ENCODE data around the gene IGFBPL1.
"Not testable (repeated sequence)": the region's sequence is repeated elsewhere in the genome, so short reads cannot be mapped to it uniquely, and the experiment has no call there.

Gene IGFBPL1

GRCh38 chr9:38405785-38406184, 18.5 kb downstream of the IGFBPL1 start:
- Mint-ChIP-seq H3K27ac (ENCODE audit: low read depth) (no peak overlapping the region), H3K4me1 (no peaks in the 10 kb centered on the region), H3K36me3 (ENCODE audit: insufficient read depth) (no peaks in the 10 kb centered on the region), H3K4me3 (no peak overlapping the region), H3K27me3 (peaks cover 45% of the 10 kb centered on the region), H3K9me3 (no peaks in the 10 kb centered on the region)
- no peak for ATAC-seq (replicated peaks; ENCODE audit: extremely low read depth, poor library complexity, severe bottlenecking)
- no peak for DNase-seq (ENCODE audit: low spot score in 2 of 2)

- Mint-ChIP-seq H3K9me3 (no peaks in the 10 kb centered on the region), H3K27me3 (peaks cover 45% of the 10 kb centered on the region), H3K4me3 (no peak overlapping the region), H3K4me1 (no peaks in the 10 kb centered on the region), H3K27ac (ENCODE audit: low read depth) (no peak overlapping the region), H3K36me3 (ENCODE audit: insufficient read depth) (no peaks in the 10 kb centered on the region)
- ATAC-seq (replicated peaks; ENCODE audit: extremely low read depth, poor library complexity, severe bottlenecking) (no peak), DNase-seq (ENCODE audit: low spot score in 2 of 2) (no peak)
These were observed 19.9 kb downstream of the IGFBPL1 start for GRCh38 chr9:38404314-38404713.

DNA sequence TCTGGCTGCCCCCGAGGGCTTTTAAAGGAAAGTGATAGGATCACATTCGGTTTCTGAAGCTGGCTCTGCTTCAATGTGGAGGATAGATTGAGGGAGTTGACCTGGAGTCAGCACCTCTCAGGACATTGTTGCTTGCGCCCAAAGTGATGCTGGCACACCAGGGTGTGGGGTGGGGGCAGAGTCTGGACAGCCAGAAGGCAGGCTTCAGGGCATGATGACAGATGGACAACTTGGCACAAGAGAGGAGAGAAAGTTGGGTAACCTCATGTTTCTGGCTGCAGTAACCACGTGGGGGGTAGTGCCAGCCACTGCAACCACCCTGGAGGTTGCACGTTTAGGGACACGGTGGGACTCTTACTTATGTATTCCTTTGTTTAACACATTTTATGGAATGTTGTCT, 22.3 kb downstream of the IGFBPL1 start:
- Mint-ChIP-seq H3K27ac (ENCODE audit: low read depth) (no peak overlapping the region), H3K4me3 (no peak overlapping the region), H3K9me3 (no peaks in the 10 kb centered on the region), H3K27me3 (peaks cover 45% of the 10 kb centered on the region), H3K36me3 (ENCODE audit: insufficient read depth) (peaks cover 3% of the 10 kb centered on the region), H3K4me1 (no peaks in the 10 kb centered on the region)
- ATAC-seq (replicated peaks; ENCODE audit: extremely low read depth, poor library complexity, severe bottlenecking), result no peak
- no peak for DNase-seq (ENCODE audit: low spot score in 2 of 2)

GRCh38 chr9:38399191-38399590, 25.1 kb downstream of the IGFBPL1 start:
- H3K36me3 Mint-ChIP-seq (ENCODE audit: insufficient read depth); H3K4me1 Mint-ChIP-seq; H3K4me3 Mint-ChIP-seq; H3K27ac Mint-ChIP-seq (ENCODE audit: low read depth); ATAC-seq (replicated peaks; ENCODE audit: extremely low read depth, poor library complexity, severe bottlenecking); DNase-seq (ENCODE audit: low spot score in 2 of 2); H3K9me3 Mint-ChIP-seq: not testable (repeated sequence)
- peaks cover 21% of the 10 kb centered on the region for H3K27me3 Mint-ChIP-seq

- no peak for DNase-seq (ENCODE audit: low spot score in 2 of 2)
- peaks cover 13% of the 10 kb centered on the region for H3K36me3 Mint-ChIP-seq (ENCODE audit: insufficient read depth)
- H3K27ac Mint-ChIP-seq (ENCODE audit: low read depth), result peak overlapping the region; percentile 51
- peaks cover 20% of the 10 kb centered on the region for H3K4me1 Mint-ChIP-seq
- H3K9me3 Mint-ChIP-seq, result no peaks in the 10 kb centered on the region
- no peak overlapping the region for H3K4me3 Mint-ChIP-seq
- no peaks in the 10 kb centered on the region for H3K27me3 Mint-ChIP-seq
- no peak for ATAC-seq (replicated peaks; ENCODE audit: extremely low read depth, poor library complexity, severe bottlenecking)
These were observed 27.9 kb downstream of the IGFBPL1 start for GRCh38 chr9:38396371-38396671.

DNA sequence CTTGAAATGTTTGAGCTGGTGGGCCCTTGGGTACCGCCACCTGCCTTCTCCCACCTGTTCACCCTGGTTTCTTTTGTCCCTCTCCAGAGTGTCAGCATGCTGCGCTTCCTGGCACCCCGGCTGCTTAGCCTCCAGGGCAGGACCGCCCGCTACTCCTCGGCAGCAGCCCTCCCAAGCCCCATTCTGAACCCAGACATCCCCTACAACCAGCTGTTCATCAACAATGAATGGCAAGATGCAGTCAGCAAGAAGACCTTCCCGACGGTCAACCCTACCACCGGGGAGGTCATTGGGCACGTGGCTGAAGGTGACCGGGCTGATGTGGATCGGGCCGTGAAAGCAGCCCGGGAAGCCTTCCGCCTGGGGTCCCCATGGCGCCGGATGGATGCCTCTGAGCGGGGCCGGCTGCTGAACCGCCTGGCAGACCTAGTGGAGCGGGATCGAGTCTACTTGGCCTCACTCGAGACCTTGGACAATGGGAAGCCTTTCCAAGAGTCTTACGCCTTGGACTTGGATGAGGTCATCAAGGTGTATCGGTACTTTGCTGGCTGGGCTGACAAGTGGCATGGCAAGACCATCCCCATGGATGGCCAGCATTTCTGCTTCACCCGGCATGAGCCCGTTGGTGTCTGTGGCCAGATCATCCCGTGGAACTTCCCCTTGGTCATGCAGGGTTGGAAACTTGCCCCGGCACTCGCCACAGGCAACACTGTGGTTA, 28.4 kb downstream of the IGFBPL1 start:
- DNase-seq (ENCODE audit: low spot score in 2 of 2) (no peak), ATAC-seq (replicated peaks; ENCODE audit: extremely low read depth, poor library complexity, severe bottlenecking) (no peak)
- Mint-ChIP-seq H3K27me3 (no peaks in the 10 kb centered on the region), H3K36me3 (ENCODE audit: insufficient read depth) (peaks cover 13% of the 10 kb centered on the region), H3K9me3 (no peaks in the 10 kb centered on the region), H3K4me1 (peaks cover 20% of the 10 kb centered on the region), H3K4me3 (no peak overlapping the region), H3K27ac (ENCODE audit: low read depth) (no peak overlapping the region)

DNA sequence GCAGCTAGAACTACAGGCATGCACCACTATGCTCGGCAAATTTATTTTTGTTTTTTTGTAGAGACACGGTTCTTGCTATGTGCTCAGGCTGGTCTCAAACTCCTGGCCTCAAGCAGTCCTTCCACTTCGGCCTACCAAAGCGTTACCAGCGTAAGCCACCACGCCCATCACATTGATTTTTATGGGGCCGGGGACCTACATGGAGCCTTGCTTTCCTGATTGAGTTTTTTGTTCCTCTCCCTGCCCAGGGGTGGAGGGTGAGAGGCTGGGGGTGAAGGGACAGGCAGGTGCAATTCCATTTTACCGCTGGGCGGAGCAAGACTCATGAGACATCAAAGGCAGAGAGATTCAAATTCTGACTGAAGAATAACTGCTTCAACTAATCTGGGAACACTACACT, 29.8 kb downstream of the IGFBPL1 start:
- peaks cover 20% of the 10 kb centered on the region for H3K4me1 Mint-ChIP-seq
- H3K4me3 Mint-ChIP-seq, result no peak overlapping the region
- peaks cover 13% of the 10 kb centered on the region for H3K36me3 Mint-ChIP-seq (ENCODE audit: insufficient read depth)
- no peaks in the 10 kb centered on the region for H3K27me3 Mint-ChIP-seq
- DNase-seq (ENCODE audit: low spot score in 2 of 2), result no peak
- H3K27ac Mint-ChIP-seq (ENCODE audit: low read depth), result no peak overlapping the region
- no peak for ATAC-seq (replicated peaks; ENCODE audit: extremely low read depth, poor library complexity, severe bottlenecking)
- H3K9me3 Mint-ChIP-seq, result no peaks in the 10 kb centered on the region

DNA sequence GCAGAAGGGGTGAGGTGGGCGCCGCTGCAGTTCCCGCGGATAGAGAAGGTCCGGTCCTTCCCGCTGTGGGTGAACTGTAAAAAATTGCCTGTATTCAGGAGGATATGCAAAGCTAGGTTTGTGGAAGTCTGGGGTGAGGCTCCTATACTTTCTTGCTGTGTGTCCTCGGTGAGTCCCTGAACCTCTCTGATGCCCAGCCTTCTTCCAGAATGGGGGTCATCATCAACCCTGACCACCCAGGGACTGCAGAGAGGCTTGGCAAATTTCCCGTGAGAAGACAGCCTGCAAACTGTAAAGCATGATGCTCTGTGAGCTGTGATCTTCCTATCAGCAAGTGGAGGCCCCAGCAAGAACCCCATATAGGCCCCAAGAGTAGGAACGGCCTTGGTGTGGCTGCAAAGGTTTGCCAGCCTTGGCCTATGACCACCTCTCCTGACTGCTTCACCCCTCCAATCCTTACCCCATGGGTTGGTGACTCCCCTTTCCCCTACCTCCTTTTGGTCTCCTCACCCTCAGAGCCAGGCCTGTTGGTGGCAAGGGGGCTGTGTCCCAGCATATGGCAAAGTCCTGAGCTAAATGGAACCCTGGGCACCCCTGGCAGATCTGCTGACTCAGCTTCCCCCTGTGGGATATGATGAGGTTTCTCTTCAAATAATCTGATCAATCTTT, 31.0 kb downstream of the IGFBPL1 start:
- DNase-seq (ENCODE audit: low spot score in 2 of 2), result no peak
- ATAC-seq (replicated peaks; ENCODE audit: extremely low read depth, poor library complexity, severe bottlenecking), result peak; percentile 33

GRCh38 chr9:38392235-38393127, 31.8 kb downstream of the IGFBPL1 start, which contains the start of gene ALDH1B1:
TSS of gene ALDH1B1 (plus strand) at chr9:38392702. CDS start at chr9:38395749, 3,047 bp downstream.
- peaks cover 11% of the 10 kb centered on the region for H3K36me3 Mint-ChIP-seq (ENCODE audit: insufficient read depth)
- DNase-seq (ENCODE audit: low spot score in 2 of 2) (peak; percentile 27 to 32), ATAC-seq (replicated peaks; ENCODE audit: extremely low read depth, poor library complexity, severe bottlenecking) (peak; percentile 87)
- no peaks in the 10 kb centered on the region for H3K27me3 Mint-ChIP-seq
- no peaks in the 10 kb centered on the region for H3K9me3 Mint-ChIP-seq
- peak within 1 kb of the TSS; percentile 84 for H3K4me3 Mint-ChIP-seq
- H3K27ac Mint-ChIP-seq (ENCODE audit: low read depth), result peak within 1 kb of the TSS; percentile 90
- H3K4me1 Mint-ChIP-seq, result peaks cover 20% of the 10 kb centered on the region

More for the DNA sequence above, 31.0 kb downstream of the IGFBPL1 start:
- peak overlapping the region; percentile 90 for H3K27ac Mint-ChIP-seq (ENCODE audit: low read depth)
- H3K4me3 Mint-ChIP-seq, result peak overlapping the region; percentile 84
- H3K27me3 Mint-ChIP-seq, result no peaks in the 10 kb centered on the region
- H3K36me3 Mint-ChIP-seq (ENCODE audit: insufficient read depth), result peaks cover 11% of the 10 kb centered on the region
- peaks cover 20% of the 10 kb centered on the region for H3K4me1 Mint-ChIP-seq
- no peaks in the 10 kb centered on the region for H3K9me3 Mint-ChIP-seq

DNA sequence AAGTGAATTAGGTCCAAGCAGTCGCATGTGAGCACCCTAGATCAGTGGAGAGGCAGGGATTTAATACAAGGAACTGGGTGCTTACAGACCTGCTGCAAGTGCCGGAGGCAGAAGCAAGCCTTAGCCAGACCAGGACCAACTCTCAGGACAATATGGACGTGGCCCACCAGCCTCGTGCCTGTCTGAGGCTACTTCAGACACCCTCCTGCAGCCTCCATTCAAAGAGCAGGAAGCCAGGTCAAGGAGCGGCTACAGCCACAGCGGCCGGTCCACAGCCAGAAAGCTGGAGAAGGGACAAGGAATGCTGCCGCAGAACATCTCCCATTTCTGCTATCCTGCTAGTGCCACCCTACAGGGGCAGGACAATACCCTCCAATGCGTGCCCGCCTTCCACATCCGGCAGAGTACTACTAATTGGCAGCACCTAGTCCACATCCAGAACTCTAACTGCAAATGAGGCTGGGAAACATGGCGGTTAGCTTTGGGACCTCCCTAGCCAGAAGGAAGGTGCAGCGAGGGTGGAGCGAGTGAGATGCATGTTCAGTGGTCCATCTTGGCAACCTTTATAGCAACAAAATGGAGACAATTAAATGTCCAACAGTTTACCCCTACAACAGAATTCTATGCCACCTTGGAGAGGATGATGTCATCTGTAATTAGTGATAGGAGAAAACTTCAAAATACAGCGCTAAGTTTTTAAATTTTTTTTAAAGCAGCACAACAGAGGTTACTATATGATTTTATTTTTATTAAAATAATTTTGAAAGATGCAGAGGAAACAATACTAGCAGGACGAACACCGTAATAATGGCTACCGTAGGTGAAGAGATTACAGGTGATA, 32.8 kb downstream of the IGFBPL1 start:
- DNase-seq (ENCODE audit: low spot score in 2 of 2) (no peak), ATAC-seq (replicated peaks; ENCODE audit: extremely low read depth, poor library complexity, severe bottlenecking) (no peak)
- peaks cover 7% of the 10 kb centered on the region for H3K36me3 Mint-ChIP-seq (ENCODE audit: insufficient read depth)
- H3K27ac Mint-ChIP-seq (ENCODE audit: low read depth), result peak overlapping the region; percentile 90
- peak overlapping the region; percentile 84 for H3K4me3 Mint-ChIP-seq
- no peaks in the 10 kb centered on the region for H3K27me3 Mint-ChIP-seq
- peaks cover 20% of the 10 kb centered on the region for H3K4me1 Mint-ChIP-seq
- H3K9me3 Mint-ChIP-seq, result no peaks in the 10 kb centered on the region

DNA sequence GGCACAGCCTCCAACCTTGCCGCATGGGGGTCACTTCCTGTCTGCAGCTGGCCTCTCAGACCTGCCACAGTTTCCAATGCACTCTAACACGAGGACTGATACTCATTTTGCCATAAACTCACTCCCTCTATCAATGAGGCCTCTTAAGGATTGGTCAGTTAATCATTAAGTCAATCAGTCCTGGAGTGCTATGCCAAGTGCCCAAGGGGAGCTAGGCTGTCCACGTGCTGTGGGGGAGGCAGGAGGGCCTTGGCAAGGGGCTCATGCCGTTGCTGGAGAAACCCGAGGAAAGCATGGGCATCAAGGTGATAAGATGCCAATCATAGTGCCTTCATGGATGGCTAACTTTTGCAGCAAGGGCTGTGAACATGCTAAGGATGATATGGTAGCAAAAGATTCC, 33.4 kb downstream of the IGFBPL1 start:
- Mint-ChIP-seq H3K27ac (ENCODE audit: low read depth) (no peak overlapping the region), H3K4me3 (peak overlapping the region; percentile 84), H3K4me1 (peaks cover 20% of the 10 kb centered on the region), H3K36me3 (ENCODE audit: insufficient read depth) (peaks cover 4% of the 10 kb centered on the region), H3K9me3 (no peaks in the 10 kb centered on the region), H3K27me3 (no peaks in the 10 kb centered on the region)
- no peak for ATAC-seq (replicated peaks; ENCODE audit: extremely low read depth, poor library complexity, severe bottlenecking)
- DNase-seq (ENCODE audit: low spot score in 2 of 2), result no peak

GRCh38 chr9:38390442-38390841, 33.8 kb downstream of the IGFBPL1 start:
- DNase-seq (ENCODE audit: low spot score in 2 of 2), result no peak
- peaks cover 3% of the 10 kb centered on the region for H3K27me3 Mint-ChIP-seq
- H3K4me3 Mint-ChIP-seq, result no peak overlapping the region
- H3K27ac Mint-ChIP-seq (ENCODE audit: low read depth), result no peak overlapping the region
- H3K9me3 Mint-ChIP-seq, result no peaks in the 10 kb centered on the region
- H3K4me1 Mint-ChIP-seq, result peaks cover 20% of the 10 kb centered on the region
- peaks cover 4% of the 10 kb centered on the region for H3K36me3 Mint-ChIP-seq (ENCODE audit: insufficient read depth)
- ATAC-seq (replicated peaks; ENCODE audit: extremely low read depth, poor library complexity, severe bottlenecking), result no peak

All from central memory CD8-positive, alpha-beta T cell (primary cell).